Common myeloid progenitor, CD34-positive (primary cell): Measurements from ENCODE around the gene TRIM45.
"Not testable (repeated sequence)": the region's sequence is repeated elsewhere in the genome, so short reads cannot be mapped to it uniquely, and the experiment has no call there.

Source experiments
- CTCF ChIA-PET: fragments of 350-600 bp; sonication (Branson Sonifier 250); formaldehyde crosslinking; loops from one replicate; lab custom pipeline; 2021; ENCODE audit warnings: antibody characterized with exemption; lab: Charles Lee
- POLR2A ChIA-PET: fragments of 350-600 bp; sonication (Branson Sonifier 250); formaldehyde crosslinking; loops from one replicate; lab custom pipeline; 2021; ENCODE audit warnings: antibody characterized with exemption; lab: Charles Lee
- DNase-seq, 3 donors: peaks; one replicate each; pipeline versions ENCODE4 v3.0.0 to v3.0.0-alpha.2; 2013
- H3K27ac ChIP-seq, 2 experiments: 1 replicate in 1 of 2; 2 replicates in 1 of 2; pipeline ENCODE4 v1.7.0; 2013; ENCODE audit warnings: inconsistent platforms in 2 of 2, low read length in 2 of 2, mild to moderate bottlenecking in 2 of 2, low read depth in 1 of 2, moderate library complexity in 1 of 2; ENCODE audit not compliant: severe bottlenecking in 2 of 2, insufficient read depth in 1 of 2, poor library complexity in 1 of 2
- H3K27me3 ChIP-seq, 5 experiments: replicated peaks in 2 of 5; 1 replicate in 3 of 5; 2 replicates in 2 of 5; pipeline versions ENCODE4 v1.6.1 to v1.7.0; 2013; ENCODE audit warnings: low read length in 4 of 5, mild to moderate bottlenecking in 2 of 5, moderate library complexity in 2 of 5, inconsistent platforms in 1 of 5; ENCODE audit not compliant: insufficient read depth in 5 of 5, control insufficient read depth in 4 of 5
- H3K36me3 ChIP-seq, 4 experiments: 1 replicate in 2 of 4; 2 replicates in 2 of 4; pipeline versions ENCODE4 v1.6.1 to v1.7.0; 2013; ENCODE audit warnings: low read length in 3 of 4, control low read depth in 1 of 4, mild to moderate bottlenecking in 1 of 4; ENCODE audit not compliant: control insufficient read depth in 4 of 4, insufficient read depth in 4 of 4
- H3K4me1 ChIP-seq, 4 experiments: 1 replicate in 3 of 4; 2 replicates in 1 of 4; pipeline versions ENCODE4 v1.6.1 to v1.7.1; 2013; ENCODE audit warnings: low read length in 3 of 4, mild to moderate bottlenecking in 3 of 4, control low read depth in 1 of 4, inconsistent platforms in 1 of 4, moderate library complexity in 1 of 4; ENCODE audit not compliant: control insufficient read depth in 4 of 4, insufficient read depth in 4 of 4; ENCODE audit errors: control extremely low read depth in 1 of 4
- H3K4me3 ChIP-seq, 7 experiments: 1 replicate in 4 of 7; 2 replicates in 3 of 7; pipeline versions ENCODE4 v1.5.1 to v1.7.0; 2013; ENCODE audit warnings: mild to moderate bottlenecking in 7 of 7, low read length in 6 of 7, moderate library complexity in 6 of 7, inconsistent platforms in 2 of 7, low read depth in 2 of 7, control low read depth in 1 of 7; ENCODE audit not compliant: insufficient read depth in 4 of 7, control insufficient read depth in 1 of 7; ENCODE audit errors: extremely low read depth in 1 of 7
- H3K9me3 ChIP-seq, 5 experiments: 1 replicate in 4 of 5; 2 replicates in 1 of 5; pipeline versions ENCODE4 v1.6.1 to v1.7.1; 2013; ENCODE audit warnings: low read length in 4 of 5, mild to moderate bottlenecking in 2 of 5, inconsistent platforms in 1 of 5, low read depth in 1 of 5, moderate library complexity in 1 of 5; ENCODE audit not compliant: control insufficient read depth in 4 of 5, insufficient read depth in 2 of 5; ENCODE audit errors: control extremely low read depth in 1 of 5
- WGBS: methylation state at CpG from one replicate; pipeline ENCODE4 v1.1.5; 2013; ENCODE audit not compliant: insufficient coverage; 5-methylcytosine and 5-hydroxymethylcytosine counted together

TRIM45 gene

GRCh38 chr1:117106478-117106877 lies 15.1 kb downstream of the TRIM45 start:
- Histone ChIP-seq H3K9me3 (no peaks in the 10 kb centered on the region), H3K4me1 (no peaks in the 10 kb centered on the region), H3K27ac (no peak overlapping the region), H3K36me3 (peaks cover 19 to 35% (median 27%) of the 10 kb centered on the region in 4 experiments), H3K4me3 (no peak overlapping the region), H3K27me3 (no peaks in the 10 kb centered on the region)
- 100% methylated on average over 2 of the region's 2 CpGs for WGBS
- DNase-seq, result no peak
- POLR2A ChIA-PET, result no interaction called here
- CTCF ChIA-PET, result interaction anchor here (1.0 to 1.3 kb wide), 2 partner anchors 13 to 23 kb away, joined by 5 read pairs; no protein-coding TSS in a partner anchor

- no peak overlapping the region for H3K4me3 ChIP-seq
- ChIA-PET POLR2A (no interaction called here), CTCF (no interaction called here)
- no peaks in the 10 kb centered on the region for H3K27me3 ChIP-seq
- peaks cover 20 to 40% (median 31%) of the 10 kb centered on the region in 4 experiments for H3K36me3 ChIP-seq
- H3K27ac ChIP-seq, result no peak overlapping the region
- DNase-seq, result no peak
- H3K4me1 ChIP-seq, result no peaks in the 10 kb centered on the region
- H3K9me3 ChIP-seq, result no peaks in the 10 kb centered on the region
Measured at GRCh38 chr1:117105722-117106121, 15.8 kb downstream of the TRIM45 start.

GRCh38 chr1:117104986-117105385 lies 16.6 kb downstream of the TRIM45 start:
- Histone ChIP-seq H3K36me3 (peaks cover 20 to 47% (median 38%) of the 10 kb centered on the region in 4 experiments), H3K4me3 (no peak overlapping the region), H3K27me3 (no peaks in the 10 kb centered on the region), H3K27ac (no peak overlapping the region), H3K4me1 (no peaks in the 10 kb centered on the region), H3K9me3 (no peaks in the 10 kb centered on the region)
- CTCF ChIA-PET, result interaction anchor here (1.0 kb wide), 1 partner anchor 8 kb away, joined by 3 read pairs; no protein-coding TSS in a partner anchor
- POLR2A ChIA-PET, result no interaction called here
- DNase-seq, result no peak
- 100% methylated on average over 3 of the region's 3 CpGs for WGBS

GRCh38 chr1:117101858-117102257 lies 19.7 kb downstream of the TRIM45 start:
- H3K27me3 ChIP-seq, DNase-seq, H3K4me1 ChIP-seq, H3K9me3 ChIP-seq, H3K27ac ChIP-seq, H3K4me3 ChIP-seq: not testable (repeated sequence)
- ChIA-PET CTCF (interaction anchor here (1.2 kb wide), 1 partner anchor 9 kb away, joined by 4 read pairs; no protein-coding TSS in a partner anchor), POLR2A (interaction anchor here (0.9 kb wide), 1 partner anchor 34 kb away, joined by 3 read pairs; no protein-coding TSS in a partner anchor)
- 100% methylated on average over 2 of the region's 3 CpGs for WGBS
- H3K36me3 ChIP-seq, result peaks cover 37 to 75% (median 55%) of the 10 kb centered on the region in 4 experiments

GRCh38 chr1:117101334-117101733 lies 20.2 kb downstream of the TRIM45 start:
- Histone ChIP-seq H3K36me3 (peaks cover 35 to 74% (median 57%) of the 10 kb centered on the region in 4 experiments), H3K9me3 (no peaks in the 10 kb centered on the region), H3K4me3 (no peak overlapping the region), H3K4me1 (no peaks in the 10 kb centered on the region), H3K27ac (no peak overlapping the region), H3K27me3 (no peaks in the 10 kb centered on the region)
- POLR2A ChIA-PET, result interaction anchor here (0.9 kb wide), 1 partner anchor 34 kb away, joined by 3 read pairs; no protein-coding TSS in a partner anchor
- WGBS, result no CpG with 5 or more reads among the region's 1 CpG
- CTCF ChIA-PET, result interaction anchor here (1.2 kb wide), 1 partner anchor 9 kb away, joined by 4 read pairs; no protein-coding TSS in a partner anchor
- DNase-seq, result no peak

GRCh38 chr1:117098287-117098890 lies 23.2 kb downstream of the TRIM45 start:
- CTCF ChIA-PET, result interaction anchor here (1.7 to 1.8 kb wide), 2 partner anchors 28 to 34 kb away, joined by 4 to 5 read pairs; no protein-coding TSS in a partner anchor
- 100% methylated on average over 2 of the region's 4 CpGs for WGBS
- no peaks in the 10 kb centered on the region for H3K4me1 ChIP-seq
- peaks cover 33 to 91% (median 69%) of the 10 kb centered on the region in 4 experiments for H3K36me3 ChIP-seq
- H3K27me3 ChIP-seq, result no peaks in the 10 kb centered on the region
- H3K4me3 ChIP-seq, result no peak overlapping the region
- H3K9me3 ChIP-seq, result no peaks in the 10 kb centered on the region
- POLR2A ChIA-PET, result no interaction called here
- no peak overlapping the region for H3K27ac ChIP-seq
- no peak for DNase-seq

GRCh38 chr1:117097443-117097842 lies 24.1 kb downstream of the TRIM45 start:
- Histone ChIP-seq H3K4me3 (no peak overlapping the region), H3K27ac (no peak overlapping the region)
- CTCF ChIA-PET, result interaction anchor here (1.7 to 4.5 kb wide), 3 partner anchors 29 to 33 kb away, joined by 4 to 17 read pairs (median 5); no protein-coding TSS in a partner anchor

More at GRCh38 chr1:117097443-117097842, 24.1 kb downstream of the TRIM45 start:
- DNase-seq, result no peak
- 96% methylated on average over 4 of the region's 4 CpGs for WGBS
- POLR2A ChIA-PET, result no interaction called here
- H3K9me3 ChIP-seq, result no peaks in the 10 kb centered on the region
- no peaks in the 10 kb centered on the region for H3K27me3 ChIP-seq
- no peaks in the 10 kb centered on the region for H3K4me1 ChIP-seq
- H3K36me3 ChIP-seq, result peaks cover 32 to 91% (median 73%) of the 10 kb centered on the region in 4 experiments
